Testis (tissue), 2 donors: ENCODE results near the gene ACOX2.

Experiments used
- CTCF ChIP-seq, 3 experiments: fragments of 450-650 bp in 2 of 3; fragments of 200-600 bp in 1 of 3; sonication (generic) in 1 of 3; IDR thresholded peaks; one replicate each; pipeline ENCODE4 v1.5.1; 2016 to 2019; ENCODE audit warnings: antibody characterized with exemption in 3 of 3, mild to moderate bottlenecking in 2 of 3, moderate library complexity in 1 of 3
- POLR2A ChIP-seq: fragments of 450-650 bp; IDR thresholded peaks from one replicate; pipeline ENCODE4 v1.6.1; 2017; ENCODE audit warnings: antibody characterized with exemption, mild to moderate bottlenecking, moderate library complexity

- TF ChIP-seq CTCF (IDR thresholded peaks at IDR 0.05) (no peak), POLR2A (no peak)
These were observed 2.6 kb upstream of the ACOX2 start for GRCh38 chr3:58539626-58540025.
